Panc1 (cell line): ENCODE results near the gene UBXN2A. TPM values are rescaled to one million over a fixed set of nuclear protein-coding genes. Genes with fewer than 3 reads are reported as not detected.
"Not testable (repeated sequence)": the region's sequence is repeated elsewhere in the genome, so short reads cannot be mapped to it uniquely, and the experiment has no call there.

ENCODE experiments used
- ATAC-seq: fragments of 200-7000 bp; cut with Tn5 transposase; 2 replicates; pipeline ENCODE4 v1.9.1; 2020; ENCODE audit warnings: mild to moderate bottlenecking, moderate library complexity
- BruUV-seq: library from RNA; stranded (reverse); fragments of 400-500 nt; replicated peaks from 2 replicates; lab custom pipeline; 2021; lab: Mats Ljungman, UMichigan
- CTCF ChIA-PET: fragments of 300-600 bp; sonication (Branson Sonifier 250); formaldehyde crosslinking; loops from one replicate; lab custom pipeline; 2022; ENCODE audit warnings: antibody characterized with exemption; lab: Charles Lee
- POLR2A ChIA-PET: fragments of 300-600 bp; sonication (Branson Sonifier 250); formaldehyde crosslinking; loops from one replicate; lab custom pipeline; 2022; ENCODE audit warnings: antibody characterized with exemption; lab: Charles Lee
- DNase-seq: peaks from one replicate; pipeline ENCODE4 v3.0.0-alpha.2; 2010; ENCODE audit warnings: low read depth, low spot score
- H3K27ac ChIP-seq: 2 replicates; pipeline ENCODE4 v1.5.1; 2011; ENCODE audit warnings: mild to moderate bottlenecking, low read length, inconsistent platforms
- H3K27me3 ChIP-seq: fragments of 200-500 bp; sonication (Bioruptor generic); 2 replicates; pipeline ENCODE4 v1.6.0; 2014; ENCODE audit warnings: low read length, inconsistent platforms; ENCODE audit not compliant: control insufficient read depth, insufficient read depth
- H3K36me3 ChIP-seq: fragments of 200-500 bp; sonication (Bioruptor generic); 2 replicates; pipeline ENCODE4 v1.5.1; 2014; ENCODE audit warnings: inconsistent platforms, mild to moderate bottlenecking, low read length, moderate library complexity; ENCODE audit not compliant: control insufficient read depth, insufficient read depth
- H3K4me1 ChIP-seq: 2 replicates; pipeline ENCODE4 v1.5.1; 2011; ENCODE audit warnings: inconsistent platforms, mild to moderate bottlenecking, low read length, moderate library complexity; ENCODE audit not compliant: control insufficient read depth, insufficient read depth
- H3K4me3 ChIP-seq, 2 experiments: 2 replicates each; pipeline ENCODE4 v1.5.1; 2011 to 2012; ENCODE audit warnings: low read depth in 2 of 2, low read length in 2 of 2, mild to moderate bottlenecking in 2 of 2, inconsistent platforms in 1 of 2, moderate library complexity in 1 of 2
- H3K9me3 ChIP-seq: fragments of 200-500 bp; sonication (Bioruptor generic); 2 replicates; pipeline ENCODE4 v1.5.1; 2014; ENCODE audit warnings: low read depth, mild to moderate bottlenecking, inconsistent platforms, low read length, moderate library complexity; ENCODE audit not compliant: control insufficient read depth, insufficient read depth
- CTCF ChIP-seq: fragments of 450-650 bp; IDR thresholded peaks from 2 replicates; pipeline ENCODE4 v1.5.1; 2017; ENCODE audit warnings: mild to moderate bottlenecking
- POLR2AphosphoS5 ChIP-seq: IDR thresholded peaks from 2 replicates; pipeline ENCODE4 v1.6.1; 2012; ENCODE audit warnings: mild to moderate bottlenecking, low read depth, low read length, moderate library complexity
- REST ChIP-seq, 2 experiments: IDR thresholded peaks; 2 replicates each; pipeline ENCODE4 v1.6.1; 2011 to 2012; ENCODE audit warnings: low read depth in 2 of 2, control low read depth in 1 of 2, low read length in 1 of 2, mild to moderate bottlenecking in 1 of 2, moderate library complexity in 1 of 2; ENCODE audit not compliant: insufficient read depth in 1 of 2
- SIN3A ChIP-seq: IDR thresholded peaks from 2 replicates; pipeline ENCODE4 v1.6.1; 2012; ENCODE audit warnings: low read depth, mild to moderate bottlenecking, low read length, moderate library complexity, borderline replicate concordance; ENCODE audit not compliant: insufficient read depth
- TCF7L2 ChIP-seq: IDR thresholded peaks from 2 replicates; pipeline ENCODE4 v1.6.1; 2011; ENCODE audit warnings: mild to moderate bottlenecking, low read depth, low read length, inconsistent platforms
- in situ Hi-C: cut with HindIII; loops from 2 replicates; pipeline ENCODE4 v1.10.0; 2016; ENCODE audit warnings: low sequenced_read_pairs, low pct_unique_long_range_greater_than_20kb
- intact Hi-C: fragments of 100-400 bp; cut with micrococcal nuclease; formaldehyde crosslinking; loops from one replicate; pipeline ENCODE4 v1.10.0; 2022; ENCODE audit not compliant: unreplicated experiment
- total RNA-seq: library from RNA; stranded (reverse); gene quantifications from one replicate; pipeline ENCODE4 v1.2.1, GENCODE V29; 2021; ENCODE audit not compliant: unreplicated experiment

Gene UBXN2A
- total RNA-seq, 1 experiment from 2014 or later = 23.3 TPM

GRCh38 chr2:24011250-24012104 lies 71.2 kb downstream of the UBXN2A start:
- intact Hi-C loops = no loop called here
- H3K36me3 ChIP-seq = no peaks in the 10 kb centered on the region
- ChIA-PET CTCF (no interaction called here), POLR2A (interaction anchor here (0.5 to 0.7 kb wide), 2 partner anchors 21 to 121 kb away, joined by 3 to 4 read pairs; no protein-coding TSS in a partner anchor)
- DNase-seq (no peak), ATAC-seq (no peak)
- no peak for TF ChIP-seq SIN3A
- H3K9me3 ChIP-seq = no peaks in the 10 kb centered on the region
- no peaks in the 10 kb centered on the region for H3K27me3 ChIP-seq
- H3K27ac ChIP-seq = peak overlapping the region; percentile 23
- in situ Hi-C loops = no loop called here
- H3K4me1 ChIP-seq = peaks cover 24% of the 10 kb centered on the region
- no peak overlapping the region for H3K4me3 ChIP-seq
- no TSS peak for BruUV-seq

GRCh38 chr2:24012521-24013188 lies 72.4 kb downstream of the UBXN2A start:
- TF ChIP-seq SIN3A (no peak), TCF7L2 (no peak), POLR2AphosphoS5 (no peak), CTCF (no peak), REST (IDR thresholded peaks at IDR 0.05; ENCODE audit: insufficient read depth in 1 of 2, low read depth in 2 of 2, low read length in 1 of 2) (no peak)
- no peaks in the 10 kb centered on the region for H3K36me3 ChIP-seq
- no TSS peak for BruUV-seq
- no peaks in the 10 kb centered on the region for H3K27me3 ChIP-seq
- intact Hi-C loops = no loop called here
- H3K27ac ChIP-seq = 0 out of 2 replicates have a peak overlapping the region, but pooled peaks have one; percentile 18
- no peak overlapping the region for H3K4me3 ChIP-seq
- ATAC-seq = no peak
- H3K9me3 ChIP-seq = no peaks in the 10 kb centered on the region
- peaks cover 29% of the 10 kb centered on the region for H3K4me1 ChIP-seq
- DNase-seq = no peak
- POLR2A ChIA-PET = interaction anchor here (0.5 kb wide), 1 partner anchor 36 kb away, joined by 3 read pairs; no protein-coding TSS in a partner anchor
- in situ Hi-C loops = no loop called here
- CTCF ChIA-PET = no interaction called here

GRCh38 chr2:24014902-24015301 lies 74.6 kb downstream of the UBXN2A start:
- BruUV-seq, H3K9me3 ChIP-seq, H3K4me3 ChIP-seq, intact Hi-C loops, ATAC-seq, POLR2A ChIA-PET, H3K27me3 ChIP-seq, DNase-seq, H3K36me3 ChIP-seq, in situ Hi-C loops: not testable (repeated sequence)
- peak overlapping the region; percentile 76 for H3K27ac ChIP-seq
- peaks cover 29% of the 10 kb centered on the region for H3K4me1 ChIP-seq
- CTCF ChIA-PET = interaction anchor here (0.7 kb wide), 2 partner anchors 34 to 68 kb away, joined by 3 read pairs; no protein-coding TSS in a partner anchor
